H1 (cell line): ENCODE measurements around the gene IL32. TPM values are rescaled to one million over a fixed set of nuclear protein-coding genes. Genes with fewer than 3 reads are reported as not detected.

Experiments
- CBX8 ChIP-seq: fragments of 300-800, 300-1000 bp; sonication (generic); IDR thresholded peaks from 2 replicates; pipeline ENCODE4 v1.7.1; 2016; ENCODE audit warnings: low read depth, low read length, borderline replicate concordance
- CEBPB ChIP-seq: IDR thresholded peaks from 2 replicates; pipeline ENCODE4 v1.6.1; 2012; ENCODE audit warnings: low read depth, low read length
- CREB1 ChIP-seq: IDR thresholded peaks from 2 replicates; pipeline ENCODE4 v1.6.1; 2012; ENCODE audit warnings: inconsistent platforms
- E2F6 ChIP-seq: IDR thresholded peaks from 2 replicates; pipeline ENCODE4 v1.6.1; 2012; ENCODE audit warnings: inconsistent platforms
- EGR1 ChIP-seq: IDR thresholded peaks from 2 replicates; pipeline ENCODE4 v1.6.1; 2011; ENCODE audit warnings: low read depth, low read length, borderline replicate concordance
- EP300 ChIP-seq, 2 experiments: IDR thresholded peaks; 1 replicate in 1 of 2; 2 replicates in 1 of 2; pipeline ENCODE4 v1.6.1; 2011 to 2012; ENCODE audit warnings: low read depth in 2 of 2, low read length in 2 of 2, mild to moderate bottlenecking in 2 of 2, borderline replicate concordance in 1 of 2, inconsistent platforms in 1 of 2, moderate library complexity in 1 of 2
- EZH2 ChIP-seq: fragments of 200-600 bp; sonication (generic); IDR thresholded peaks from 2 replicates; pipeline ENCODE4 v1.7.1; 2012; ENCODE audit warnings: low read depth, mild to moderate bottlenecking, moderate library complexity, low read length, inconsistent platforms; ENCODE audit not compliant: severe bottlenecking
- GABPA ChIP-seq: IDR thresholded peaks from 2 replicates; pipeline ENCODE4 v1.6.1; 2011; ENCODE audit warnings: mild to moderate bottlenecking, low read length, moderate library complexity, borderline replicate concordance; ENCODE audit not compliant: insufficient read depth
- GTF2F1 ChIP-seq: IDR thresholded peaks from 2 replicates; pipeline ENCODE4 v1.6.1; 2012; ENCODE audit warnings: low read depth, low read length, improper control_type of control experiment, borderline replicate concordance
- KDM1A ChIP-seq: fragments of 200-600, 300-600 bp; sonication (generic); IDR thresholded peaks from 2 replicates; pipeline ENCODE4 v1.7.1; 2016; ENCODE audit warnings: mild to moderate bottlenecking, low read length, borderline replicate concordance
- KDM4A ChIP-seq: IDR thresholded peaks from one replicate; pipeline ENCODE4 v1.7.1; 2012; ENCODE audit warnings: low read depth, mild to moderate bottlenecking, moderate library complexity, low read length, inconsistent platforms; ENCODE audit not compliant: severe bottlenecking
- POLR2A ChIP-seq, 2 experiments: IDR thresholded peaks; 1 replicate in 1 of 2; 2 replicates in 1 of 2; pipeline ENCODE4 v1.6.1; 2011; ENCODE audit warnings: low read depth in 2 of 2, low read length in 2 of 2, mild to moderate bottlenecking in 2 of 2; ENCODE audit errors: control extremely low read depth in 1 of 2
- RAD21 ChIP-seq, 2 experiments: IDR thresholded peaks in 1 of 2; conservative IDR thresholded peaks in 1 of 2; 2 replicates each; pipeline ENCODE4 v1.6.1; 2011; ENCODE audit warnings: low read depth in 2 of 2, low read length in 2 of 2, improper control_type of control experiment in 1 of 2, inconsistent platforms in 1 of 2, mild to moderate bottlenecking in 1 of 2, moderate library complexity in 1 of 2
- RFX5 ChIP-seq: IDR thresholded peaks from 2 replicates; pipeline ENCODE4 v1.6.1; 2011; ENCODE audit warnings: low read depth, low read length, improper control_type of control experiment, borderline replicate concordance
- RXRA ChIP-seq: IDR thresholded peaks from 2 replicates; pipeline ENCODE4 v1.6.1; 2011; ENCODE audit warnings: low read depth, mild to moderate bottlenecking, low read length, moderate library complexity; ENCODE audit not compliant: insufficient read depth
- SAP30 ChIP-seq: fragments of 300-600 bp; sonication (generic); IDR thresholded peaks from 2 replicates; pipeline ENCODE4 v1.7.1; 2012; ENCODE audit warnings: low read length, moderate library complexity, mild to moderate bottlenecking, inconsistent platforms; ENCODE audit not compliant: insufficient read depth, insufficient replicate concordance
- SIN3A ChIP-seq, 2 experiments: IDR thresholded peaks in 1 of 2; conservative IDR thresholded peaks in 1 of 2; 2 replicates each; pipeline ENCODE4 v1.6.1; 2011 to 2012; ENCODE audit warnings: low read length in 2 of 2, improper control_type of control experiment in 1 of 2, low read depth in 1 of 2, mild to moderate bottlenecking in 1 of 2
- SIRT6 ChIP-seq: IDR thresholded peaks from one replicate; pipeline ENCODE4 v1.7.1; 2012; ENCODE audit warnings: low read length, inconsistent platforms
- TAF1 ChIP-seq: IDR thresholded peaks from 2 replicates; pipeline ENCODE4 v1.6.1; 2011; ENCODE audit warnings: mild to moderate bottlenecking, low read depth, low read length
- TAF7 ChIP-seq: optimal IDR thresholded peaks from 2 replicates; pipeline ENCODE3; 2011; ENCODE audit warnings: low read depth, mild to moderate bottlenecking, inconsistent platforms, low read length, moderate library complexity, borderline replicate concordance
- USF2 ChIP-seq: IDR thresholded peaks from 2 replicates; pipeline ENCODE4 v1.6.1; 2011; ENCODE audit warnings: low read length, improper control_type of control experiment
- YY1 ChIP-seq: IDR thresholded peaks from 2 replicates; pipeline ENCODE4 v1.6.1; 2011; ENCODE audit warnings: low read depth, mild to moderate bottlenecking, low read length
- polyA plus RNA-seq, 7 experiments: library from polyadenylated mRNA; depleted of rRNA in 3 of 7; stranded (reverse) in 5 of 7; unstranded in 2 of 7; fragments of >200 nt in 5 of 7; fragments of 200-250 nt in 2 of 7; gene quantifications; 1 replicate in 5 of 7; 2 replicates in 1 of 7; 4 replicates in 1 of 7; pipeline versions ENCODE4 v1.2.1 to v1.2.3, GENCODE V29; 2011 to 2013; ENCODE audit warnings: missing spikeins in 2 of 7, mixed read lengths in 2 of 7
- total RNA-seq: library from RNA; stranded (reverse); fragmentation: NEBNext Ultra II Directional; extraction: Animal tissue kit (Norgen Biotek cat#: 25700); gene quantifications from 2 replicates; pipeline ENCODE4 v1.2.1, GENCODE V29; 2021

The IL32 gene
- total and polyA plus RNA-seq, 2 of the 8 experiments (the other 6 are each of a cell fraction or from before 2014, with no cell fraction given): 2.7 to 5.0 TPM

- TF ChIP-seq CEBPB (no peak), CBX8 (no peak), RXRA (no peak), TAF1 (peak; percentile 67), EP300 (IDR thresholded peaks at IDR 0.05; ENCODE audit: borderline replicate concordance in 1 of 2, low read depth in 2 of 2, low read length in 2 of 2) (no peak), E2F6 (peak; percentile 41; the same call in 1 of the 2 replicates), SIN3A (conservative IDR thresholded peaks at IDR 0.05 in 1 of 2, IDR thresholded peaks at IDR 0.05 in 1 of 2; ENCODE audit: low read depth in 1 of 2, low read length in 2 of 2) (peak in 1 of 2 experiments; percentile 73; a peak in 1 of 4 replicates), RFX5 (no peak), USF2 (no peak), KDM4A (peak; percentile 42), SIRT6 (no peak), EGR1 (0 out of 2 replicates have a peak, but pooled peaks have one; percentile 19), RAD21 (IDR thresholded peaks at IDR 0.05 in 1 of 2, conservative IDR thresholded peaks at IDR 0.05 in 1 of 2; ENCODE audit: low read depth in 2 of 2, low read length in 2 of 2) (no peak), EZH2 (no peak), TAF7 (peak; percentile 47), POLR2A (IDR thresholded peaks at IDR 0.05; ENCODE audit: control extremely low read depth in 1 of 2, low read depth in 2 of 2, low read length in 2 of 2) (no peak; a peak in 1 of 3 replicates), KDM1A (no peak), GTF2F1 (no peak), YY1 (no peak), GABPA (peak; percentile 98), SAP30 (no peak), CREB1 (peak; percentile 57)
Observed at GRCh38 chr16:3106205-3106928, 40.9 kb downstream of the IL32 start (continued).
